Smooth muscle cell (in vitro differentiated cells): ENCODE results near the gene KPNA1. TPM values are rescaled to one million over a fixed set of nuclear protein-coding genes. Genes with fewer than 3 reads are reported as not detected.

Experiments
- DNase-seq: peaks from one replicate; lab custom pipeline; 2025; ENCODE audit not compliant: unreplicated experiment; lab: John Stamatoyannopoulos, UW
- H2AFZ ChIP-seq: fragments of 200-600 bp; sonication (generic); 2 replicates; pipeline ENCODE4 v1.6.0; 2016; ENCODE audit warnings: antibody characterized with exemption, low read depth, mild to moderate bottlenecking
- H3F3A ChIP-seq: fragments of 200-600 bp; sonication (generic); 2 replicates; pipeline ENCODE4 v1.6.0; 2017; ENCODE audit warnings: antibody characterized with exemption, low read depth
- H3K27ac ChIP-seq: fragments of 200-600 bp; sonication (generic); 2 replicates; pipeline ENCODE4 v1.5.1; 2016; ENCODE audit warnings: low read depth, mild to moderate bottlenecking
- H3K27me3 ChIP-seq: fragments of 200-600 bp; sonication (generic); 2 replicates; pipeline ENCODE4 v1.6.1; 2016; ENCODE audit warnings: low read depth, mild to moderate bottlenecking
- H3K36me3 ChIP-seq: fragments of 200-600 bp; sonication (generic); 2 replicates; pipeline ENCODE4 v1.5.1; 2016; ENCODE audit warnings: low read depth
- H3K4me1 ChIP-seq: fragments of 200-600 bp; sonication (generic); 2 replicates; pipeline ENCODE4 v1.5.1; 2016; ENCODE audit warnings: low read depth
- H3K4me2 ChIP-seq: fragments of 200-600 bp; sonication (generic); 2 replicates; pipeline ENCODE4 v1.6.0; 2016; ENCODE audit warnings: mild to moderate bottlenecking
- H3K4me3 ChIP-seq: fragments of 200-600 bp; sonication (generic); 2 replicates; pipeline ENCODE4 v1.5.1; 2016; ENCODE audit warnings: mild to moderate bottlenecking
- H3K79me2 ChIP-seq: fragments of 200-600 bp; sonication (generic); 2 replicates; pipeline ENCODE4 v1.6.0; 2016; ENCODE audit warnings: low read depth, mild to moderate bottlenecking
- H3K9ac ChIP-seq: fragments of 200-600 bp; sonication (generic); 2 replicates; pipeline ENCODE4 v1.6.0; 2016; ENCODE audit warnings: low read depth
- H3K9me3 ChIP-seq: fragments of 200-600 bp; sonication (generic); replicated peaks from 2 replicates; pipeline ENCODE4 v1.5.1; 2016; ENCODE audit warnings: low read depth
- H4K20me1 ChIP-seq: fragments of 200-600 bp; sonication (generic); 2 replicates; pipeline ENCODE4 v1.6.0; 2016; ENCODE audit warnings: low read depth
- WGBS: methylation state at CpG from one replicate; pipeline ENCODE4 v1.1.7; 2016; ENCODE audit warnings: low lambda C conversion rate; 5-methylcytosine and 5-hydroxymethylcytosine counted together
- polyA plus RNA-seq: library from polyadenylated mRNA; unstranded; fragments of >200 nt; fragmentation: Nextera tagmentation; extraction: Ambion mirVana; gene quantifications from 2 replicates; pipeline ENCODE4 v1.2.1, GENCODE V29; 2016
- total RNA-seq: library from RNA; depleted of rRNA; stranded (reverse); fragments of >200 nt; gene quantifications from 2 replicates; pipeline ENCODE4 v1.2.3, GENCODE V29; 2014
- TF ChIP-seq, protein P1 (sequence below): fragments of 200-600 bp; sonication (generic); IDR thresholded peaks from 2 replicates; pipeline ENCODE4 v1.5.1; 2017; ENCODE audit warnings: borderline replicate concordance, mild to moderate bottlenecking, antibody characterized with exemption; ENCODE audit not compliant: insufficient read depth, poor library complexity, severe bottlenecking

KPNA1 gene
- total and polyA plus RNA-seq, 2 experiments from 2014 or later, result 34.6 to 37.9 TPM

DNA sequence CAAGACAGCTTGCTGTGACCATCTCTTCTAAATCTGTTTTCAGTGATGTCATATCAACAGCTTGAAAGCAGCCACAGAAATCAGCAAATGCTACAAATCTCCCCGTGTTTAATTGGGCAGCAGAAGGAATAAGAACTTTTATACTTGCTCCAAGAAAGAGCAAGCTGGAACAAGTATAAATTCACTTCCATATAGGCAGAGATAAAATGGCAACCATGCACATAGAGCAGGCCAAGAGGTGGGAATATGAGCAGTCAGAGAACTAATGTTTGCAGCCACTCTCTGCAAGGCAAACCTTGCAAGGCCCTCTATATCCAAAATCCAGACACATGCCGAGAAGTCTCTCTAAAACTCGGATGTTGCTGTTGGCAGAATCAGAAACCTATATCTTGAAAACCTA lies 33.3 kb upstream of the KPNA1 start:
- H2AFZ ChIP-seq, result no peak overlapping the region
- no peak overlapping the region for H3K4me3 ChIP-seq
- no peaks in the 10 kb centered on the region for H3K27me3 ChIP-seq
- H3K9ac ChIP-seq, result no peak overlapping the region
- H3K36me3 ChIP-seq, result no peaks in the 10 kb centered on the region
- H4K20me1 ChIP-seq, result no peaks in the 10 kb centered on the region
- no peaks in the 10 kb centered on the region for H3F3A ChIP-seq
- H3K79me2 ChIP-seq, result no peaks in the 10 kb centered on the region
- no peaks in the 10 kb centered on the region for H3K9me3 ChIP-seq
- no peaks in the 10 kb centered on the region for H3K4me1 ChIP-seq
- H3K27ac ChIP-seq, result no peak overlapping the region
- TF ChIP-seq, protein P1, sequence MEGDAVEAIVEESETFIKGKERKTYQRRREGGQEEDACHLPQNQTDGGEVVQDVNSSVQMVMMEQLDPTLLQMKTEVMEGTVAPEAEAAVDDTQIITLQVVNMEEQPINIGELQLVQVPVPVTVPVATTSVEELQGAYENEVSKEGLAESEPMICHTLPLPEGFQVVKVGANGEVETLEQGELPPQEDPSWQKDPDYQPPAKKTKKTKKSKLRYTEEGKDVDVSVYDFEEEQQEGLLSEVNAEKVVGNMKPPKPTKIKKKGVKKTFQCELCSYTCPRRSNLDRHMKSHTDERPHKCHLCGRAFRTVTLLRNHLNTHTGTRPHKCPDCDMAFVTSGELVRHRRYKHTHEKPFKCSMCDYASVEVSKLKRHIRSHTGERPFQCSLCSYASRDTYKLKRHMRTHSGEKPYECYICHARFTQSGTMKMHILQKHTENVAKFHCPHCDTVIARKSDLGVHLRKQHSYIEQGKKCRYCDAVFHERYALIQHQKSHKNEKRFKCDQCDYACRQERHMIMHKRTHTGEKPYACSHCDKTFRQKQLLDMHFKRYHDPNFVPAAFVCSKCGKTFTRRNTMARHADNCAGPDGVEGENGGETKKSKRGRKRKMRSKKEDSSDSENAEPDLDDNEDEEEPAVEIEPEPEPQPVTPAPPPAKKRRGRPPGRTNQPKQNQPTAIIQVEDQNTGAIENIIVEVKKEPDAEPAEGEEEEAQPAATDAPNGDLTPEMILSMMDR, result no peak
- WGBS, result 91% methylated on average over 3 of the region's 3 CpGs
- no peak for DNase-seq
- H3K4me2 ChIP-seq, result no peak overlapping the region

DNA sequence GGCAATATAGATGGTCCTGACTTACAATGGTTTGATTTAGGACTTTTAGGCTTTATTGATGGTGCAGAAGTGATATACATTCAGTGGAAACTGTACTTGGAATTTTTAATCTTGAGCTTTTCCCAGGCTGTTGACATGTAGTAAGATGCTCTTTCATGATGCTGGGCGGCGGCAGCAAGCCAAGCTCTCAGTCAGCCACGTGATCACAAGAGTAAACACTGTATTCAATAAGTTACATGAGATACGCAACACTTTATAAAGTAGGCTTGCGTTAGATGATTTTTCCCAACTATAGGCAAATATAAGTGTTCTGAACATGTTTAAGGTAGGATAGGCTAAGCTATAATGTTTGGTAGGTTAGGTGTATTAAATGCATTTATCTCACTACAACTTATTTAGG lies 31.4 kb upstream of the KPNA1 start:
- H3K9ac ChIP-seq, result no peak overlapping the region
- H4K20me1 ChIP-seq, result no peaks in the 10 kb centered on the region
- H3K9me3 ChIP-seq, result no peaks in the 10 kb centered on the region
- TF ChIP-seq, protein P1, result no peak
- WGBS, result 94% methylated on average over 5 of the region's 5 CpGs
- H3K27me3 ChIP-seq, result no peaks in the 10 kb centered on the region
- no peaks in the 10 kb centered on the region for H3K79me2 ChIP-seq
- H3K36me3 ChIP-seq, result no peaks in the 10 kb centered on the region
- H3K4me1 ChIP-seq, result no peaks in the 10 kb centered on the region
- H3F3A ChIP-seq, result no peaks in the 10 kb centered on the region
- H3K4me3 ChIP-seq, result no peak overlapping the region
- no peak overlapping the region for H3K27ac ChIP-seq
- DNase-seq, result no peak
- H2AFZ ChIP-seq, result no peak overlapping the region
- H3K4me2 ChIP-seq, result no peak overlapping the region

DNA sequence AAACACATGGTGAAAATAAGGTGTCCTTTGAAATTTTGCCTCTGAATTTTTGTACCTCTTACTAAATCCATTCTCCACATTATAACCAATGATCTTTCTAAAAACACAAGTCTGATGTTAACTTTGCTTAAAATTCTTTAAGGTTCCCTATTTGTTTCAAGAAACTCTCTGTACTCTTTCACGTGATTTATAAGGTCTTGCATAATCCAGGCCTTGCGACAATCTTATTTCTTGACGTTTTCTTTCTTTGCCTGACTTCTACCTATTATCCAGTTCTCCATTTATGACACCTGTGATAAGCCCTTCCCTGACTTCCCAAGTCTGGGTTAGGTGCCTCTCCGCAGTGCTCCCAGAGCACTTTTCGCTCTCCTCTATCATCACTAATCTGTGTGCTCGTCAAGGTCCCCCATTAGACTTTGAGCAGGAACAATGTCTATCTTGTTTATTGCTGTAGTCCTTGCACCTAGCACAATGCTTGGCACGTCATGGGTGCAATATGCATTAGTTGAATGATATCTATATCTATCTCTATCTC lies 24.3 kb upstream of the KPNA1 start:
- Histone ChIP-seq H3K36me3 (no peaks in the 10 kb centered on the region), H3K4me1 (no peaks in the 10 kb centered on the region), H3K27ac (no peak overlapping the region), H3K9me3 (no peaks in the 10 kb centered on the region), H3K79me2 (no peaks in the 10 kb centered on the region), H4K20me1 (no peaks in the 10 kb centered on the region), H3K27me3 (peaks cover 21% of the 10 kb centered on the region), H3F3A (no peaks in the 10 kb centered on the region), H3K9ac (no peak overlapping the region), H3K4me2 (no peak overlapping the region), H3K4me3 (no peak overlapping the region), H2AFZ (no peak overlapping the region)
- DNase-seq, result no peak
- TF ChIP-seq, protein P1, result no peak
- WGBS, result 93% methylated on average over 7 of the region's 7 CpGs

DNA sequence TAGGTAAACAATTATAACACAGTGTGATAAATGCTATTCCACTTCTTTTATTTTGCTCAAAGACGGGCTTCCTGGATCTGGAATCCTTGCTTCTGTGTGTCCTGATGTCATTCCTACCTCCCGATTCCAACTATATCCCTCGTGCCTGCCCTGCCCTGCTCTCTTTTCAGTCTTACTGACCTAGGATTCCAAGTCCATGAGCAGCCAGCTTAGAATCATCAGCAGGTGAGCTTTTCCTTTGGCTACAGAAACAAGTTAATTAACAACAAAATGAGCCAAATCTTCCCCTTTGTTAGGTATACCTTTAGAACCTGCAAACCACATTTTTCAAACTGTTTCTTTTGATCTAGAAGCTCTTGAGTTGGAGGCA lies 21.9 kb upstream of the KPNA1 start:
- no peak overlapping the region for H3K9ac ChIP-seq
- no peaks in the 10 kb centered on the region for H3F3A ChIP-seq
- H3K4me2 ChIP-seq, result no peak overlapping the region
- H3K27ac ChIP-seq, result no peak overlapping the region
- H3K9me3 ChIP-seq, result no peaks in the 10 kb centered on the region
- no peak overlapping the region for H3K4me3 ChIP-seq
- WGBS, result 33% methylated on average over 3 of the region's 3 CpGs
- DNase-seq, result no peak
- peaks cover 21% of the 10 kb centered on the region for H3K27me3 ChIP-seq
- H3K79me2 ChIP-seq, result no peaks in the 10 kb centered on the region
- no peaks in the 10 kb centered on the region for H4K20me1 ChIP-seq
- no peaks in the 10 kb centered on the region for H3K4me1 ChIP-seq
- TF ChIP-seq, protein P1, result no peak
- no peak overlapping the region for H2AFZ ChIP-seq
- H3K36me3 ChIP-seq, result no peaks in the 10 kb centered on the region
